ENCODE data around the gene BRD3OS. TPM values are rescaled to one million over a fixed set of nuclear protein-coding genes. Genes with fewer than 3 reads are reported as not detected.

BRD3OS gene
- total and polyA plus RNA-seq, 2 donors (not counting 1 experiment from before 2014, with no cell fraction given) = 12.0 to 25.3 TPM

GRCh38 chr9:134030821-134031470, 5.7 kb downstream of the BRD3OS start:
- 94% methylated on average over 26 of the region's 29 CpGs for WGBS (ENCODE audit: insufficient coverage)
- H3K4me2 ChIP-seq (replicated peaks; ENCODE audit: low read depth, low read length, poor library complexity, severe bottlenecking) = no peak overlapping the region
- H3K4me1 ChIP-seq (ENCODE audit: control insufficient read depth in 2 of 2, insufficient read depth in 2 of 2, low read length in 2 of 2) = peaks cover 6 to 9% of the 10 kb centered on the region in 2 donors
- ATAC-seq (ENCODE audit: low read depth) (no peak), DNase-seq (no peak)
- H3K4me3 ChIP-seq (ENCODE audit: control extremely low read depth in 1 of 5, extremely low read depth in 1 of 5, insufficient read depth in 1 of 5, low read depth in 2 of 5, low read length in 4 of 5) = no peak overlapping the region
- H3K27ac ChIP-seq (ENCODE audit: low read length in 2 of 2) = no peak overlapping the region
- H3K9me3 Mint-ChIP-seq (ENCODE audit: insufficient read depth) = no peaks in the 10 kb centered on the region
- no peak for TF ChIP-seq CTCF (IDR thresholded peaks at IDR 0.05)
- no peak for TF ChIP-seq EZH2 (IDR thresholded peaks at IDR 0.05; ENCODE audit: borderline replicate concordance, insufficient read depth, low read depth, low read length, poor library complexity, severe bottlenecking)
- ChIA-PET POLR2A (no interaction called here), CTCF (no interaction called here)
- peaks cover 0 to 61% of the 10 kb centered on the region in 2 experiments for H3K36me3 ChIP-seq (replicated peaks in 1 of 2; ENCODE audit: control extremely low read depth in 1 of 2, control insufficient read depth in 1 of 2, extremely low read depth in 1 of 2, insufficient read depth in 2 of 2, low read length in 1 of 2)
- no peaks in the 10 kb centered on the region for H3K27me3 Mint-ChIP-seq
- H3K79me2 ChIP-seq (ENCODE audit: control insufficient read depth, insufficient read depth, low read length) = peaks cover 4% of the 10 kb centered on the region
- H3K4me3 Mint-ChIP-seq = no peak overlapping the region
- no peak overlapping the region for H3K9ac ChIP-seq (ENCODE audit: low read length)
- intact Hi-C loops (cut with micrococcal nuclease) = no loop called here
- peaks cover 0 to 4% (median 0%) of the 10 kb centered on the region in 3 donors for H3K9me3 ChIP-seq (ENCODE audit: control extremely low read depth in 1 of 3, control insufficient read depth in 2 of 3, insufficient read depth in 1 of 3, low read length in 2 of 3)
- H3K27me3 ChIP-seq (replicated peaks in 1 of 4; ENCODE audit: control extremely low read depth in 1 of 4, control insufficient read depth in 3 of 4, insufficient read depth in 4 of 4, low read length in 3 of 4) = no peaks in the 10 kb centered on the region
- H2AFZ ChIP-seq (ENCODE audit: insufficient read depth, low read depth, low read length, poor library complexity, severe bottlenecking) = no peak overlapping the region
- no peak overlapping the region for H3K27ac Mint-ChIP-seq
- peaks cover 13% of the 10 kb centered on the region for H4K20me1 ChIP-seq (ENCODE audit: control insufficient read depth, insufficient read depth, low read length, poor library complexity, severe bottlenecking)
- peaks cover 11% of the 10 kb centered on the region for H3K4me1 Mint-ChIP-seq

- Histone ChIP-seq H3K9ac (ENCODE audit: low read length) (no peak overlapping the region), H3K4me3 (ENCODE audit: control extremely low read depth in 1 of 5, extremely low read depth in 1 of 5, insufficient read depth in 1 of 5, low read depth in 2 of 5, low read length in 4 of 5) (no peak overlapping the region), H3K9me3 (ENCODE audit: control extremely low read depth in 1 of 3, control insufficient read depth in 2 of 3, insufficient read depth in 1 of 3, low read length in 2 of 3) (peaks cover 0 to 4% (median 0%) of the 10 kb centered on the region in 3 donors), H2AFZ (ENCODE audit: insufficient read depth, low read depth, low read length, poor library complexity, severe bottlenecking) (no peak overlapping the region), H3K36me3 (replicated peaks in 1 of 2; ENCODE audit: control extremely low read depth in 1 of 2, control insufficient read depth in 1 of 2, extremely low read depth in 1 of 2, insufficient read depth in 2 of 2, low read length in 1 of 2) (peaks cover 0 to 61% of the 10 kb centered on the region in 2 experiments), H3K79me2 (ENCODE audit: control insufficient read depth, insufficient read depth, low read length) (no peaks in the 10 kb centered on the region), H3K27me3 (replicated peaks in 1 of 4; ENCODE audit: control extremely low read depth in 1 of 4, control insufficient read depth in 3 of 4, insufficient read depth in 4 of 4, low read length in 3 of 4) (no peaks in the 10 kb centered on the region), H3K4me1 (ENCODE audit: control insufficient read depth in 2 of 2, insufficient read depth in 2 of 2, low read length in 2 of 2) (peaks cover 0 to under 1% of the 10 kb centered on the region in 2 donors), H3K4me2 (replicated peaks; ENCODE audit: low read depth, low read length, poor library complexity, severe bottlenecking) (no peak overlapping the region), H3K27ac (ENCODE audit: low read length in 2 of 2) (no peak overlapping the region), H4K20me1 (ENCODE audit: control insufficient read depth, insufficient read depth, low read length, poor library complexity, severe bottlenecking) (peaks cover 5% of the 10 kb centered on the region)
- Mint-ChIP-seq H3K27me3 (no peaks in the 10 kb centered on the region), H3K27ac (no peak overlapping the region), H3K4me1 (peaks cover 6% of the 10 kb centered on the region), H3K9me3 (ENCODE audit: insufficient read depth) (no peaks in the 10 kb centered on the region), H3K4me3 (no peak overlapping the region)
- no peak for DNase-seq
- no peak for ATAC-seq (ENCODE audit: low read depth)
- CTCF ChIA-PET = no interaction called here
- TF ChIP-seq CTCF (IDR thresholded peaks at IDR 0.05) = no peak
- 98% methylated on average over 10 of the region's 14 CpGs for WGBS (ENCODE audit: insufficient coverage)
- intact Hi-C loops (cut with micrococcal nuclease) = no loop called here
- POLR2A ChIA-PET = no interaction called here
These were observed 6.5 kb downstream of the BRD3OS start for GRCh38 chr9:134031783-134032182.
